Measurements from ENCODE around the gene SEC14L1. TPM values are rescaled to one million over a fixed set of nuclear protein-coding genes. Genes with fewer than 3 reads are reported as not detected.

Gene SEC14L1
- total and polyA plus RNA-seq, 2 donors from 2014 or later = 49.2 to 157 TPM

DNA sequence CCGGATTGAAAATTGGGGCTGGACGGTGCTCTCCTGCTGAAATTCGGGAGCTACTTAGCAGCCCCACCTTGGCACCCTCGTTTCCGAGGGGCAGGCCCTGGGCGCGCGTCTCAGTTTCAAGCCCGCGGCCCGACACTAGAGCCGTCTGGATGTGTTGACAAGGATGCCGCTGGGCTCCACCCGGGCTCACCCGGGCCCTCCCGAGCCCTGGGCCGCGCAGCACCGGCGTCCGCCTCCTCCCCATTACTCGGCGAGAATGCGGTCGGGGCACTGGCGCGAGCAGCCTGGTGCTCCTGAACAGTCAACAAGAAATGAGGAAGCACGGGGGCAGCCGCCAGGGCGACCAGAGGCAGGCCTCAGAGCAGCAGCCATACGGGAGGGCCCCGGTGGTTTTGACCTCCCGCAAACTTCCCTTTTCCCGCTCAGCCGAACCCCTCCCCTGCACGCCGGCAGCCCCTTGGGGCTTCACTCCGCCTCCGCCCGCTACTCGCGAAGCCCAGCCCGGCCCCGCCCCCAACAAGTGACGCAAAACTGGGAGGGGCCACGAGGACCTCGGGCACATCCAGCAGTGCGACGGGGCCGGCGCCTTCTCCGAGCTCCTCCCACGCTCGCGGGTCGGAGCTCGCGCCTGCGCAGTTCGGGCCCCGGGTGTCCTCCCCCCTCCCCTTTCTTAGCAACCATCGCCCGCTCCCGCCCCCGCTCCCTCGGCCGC lies 447 bp upstream of the SEC14L1 start:
- H3K9me3 ChIP-seq (ENCODE audit: control insufficient read depth in 2 of 3, insufficient read depth in 1 of 3, low read length in 3 of 3) = no peaks in the 10 kb centered on the region
- H3K9ac ChIP-seq (ENCODE audit: low read length in 3 of 3) = peak overlapping the region in 2 of 3 donors; percentile 30 to 91
- H3K4me3 ChIP-seq (ENCODE audit: low read length in 3 of 3) = peak overlapping the region; percentile 8 to 64 (median 26)
- H3K27ac ChIP-seq (ENCODE audit: low read depth in 2 of 2, low read length in 2 of 2) = peak overlapping the region; percentile 92 to 96
- TF ChIP-seq, protein P1, sequence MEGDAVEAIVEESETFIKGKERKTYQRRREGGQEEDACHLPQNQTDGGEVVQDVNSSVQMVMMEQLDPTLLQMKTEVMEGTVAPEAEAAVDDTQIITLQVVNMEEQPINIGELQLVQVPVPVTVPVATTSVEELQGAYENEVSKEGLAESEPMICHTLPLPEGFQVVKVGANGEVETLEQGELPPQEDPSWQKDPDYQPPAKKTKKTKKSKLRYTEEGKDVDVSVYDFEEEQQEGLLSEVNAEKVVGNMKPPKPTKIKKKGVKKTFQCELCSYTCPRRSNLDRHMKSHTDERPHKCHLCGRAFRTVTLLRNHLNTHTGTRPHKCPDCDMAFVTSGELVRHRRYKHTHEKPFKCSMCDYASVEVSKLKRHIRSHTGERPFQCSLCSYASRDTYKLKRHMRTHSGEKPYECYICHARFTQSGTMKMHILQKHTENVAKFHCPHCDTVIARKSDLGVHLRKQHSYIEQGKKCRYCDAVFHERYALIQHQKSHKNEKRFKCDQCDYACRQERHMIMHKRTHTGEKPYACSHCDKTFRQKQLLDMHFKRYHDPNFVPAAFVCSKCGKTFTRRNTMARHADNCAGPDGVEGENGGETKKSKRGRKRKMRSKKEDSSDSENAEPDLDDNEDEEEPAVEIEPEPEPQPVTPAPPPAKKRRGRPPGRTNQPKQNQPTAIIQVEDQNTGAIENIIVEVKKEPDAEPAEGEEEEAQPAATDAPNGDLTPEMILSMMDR (IDR thresholded peaks at IDR 0.05; ENCODE audit: borderline replicate concordance, extremely low read depth, insufficient read depth) = no peak
- no peak for FAIRE-seq
- H3K27me3 ChIP-seq (ENCODE audit: control insufficient read depth, insufficient read depth, low read length) = no peaks in the 10 kb centered on the region
- DNase-seq = peak; percentile 99 to 100 (median 100)
- intact Hi-C loops (cut with DNase I) = no loop called here
- peaks cover 3 to 14% (median 7%) of the 10 kb centered on the region in 3 donors for H3K36me3 ChIP-seq (ENCODE audit: control insufficient read depth in 2 of 3, insufficient read depth in 3 of 3, low read length in 3 of 3)
- peaks cover 4 to 10% (median 9%) of the 10 kb centered on the region in 3 donors for H3K4me1 ChIP-seq (ENCODE audit: control insufficient read depth in 2 of 3, insufficient read depth in 2 of 3, low read depth in 1 of 3, low read length in 3 of 3)

DNA sequence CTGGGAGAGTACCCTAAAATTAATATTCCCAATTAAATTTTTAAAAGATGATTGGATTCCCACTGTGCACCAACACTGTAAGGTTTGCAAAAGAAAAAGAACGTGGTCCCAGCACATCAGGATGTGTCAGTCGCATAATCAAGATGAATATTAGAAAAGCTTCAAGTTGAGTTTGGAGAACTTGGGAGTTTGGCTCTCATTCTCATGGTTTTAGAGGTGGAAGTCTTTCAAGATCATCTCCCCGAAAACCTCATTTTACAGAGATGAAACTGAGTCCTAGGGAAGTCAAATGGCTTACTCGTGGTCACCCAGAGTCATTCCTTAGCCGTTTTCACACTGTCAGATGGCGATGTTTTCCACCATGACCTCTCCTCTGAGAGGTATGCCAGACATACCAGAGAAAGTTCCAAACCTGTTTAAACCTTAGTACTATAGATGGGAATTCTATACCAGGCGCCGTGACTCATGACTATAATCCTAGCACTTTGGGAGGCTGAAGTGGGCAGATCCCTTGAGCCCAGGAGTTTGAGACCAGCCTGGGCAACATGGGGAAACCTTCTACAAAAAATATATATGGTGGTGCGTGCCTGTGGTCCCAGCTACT lies 1.2 kb downstream of the SEC14L1 start:
- Histone ChIP-seq H3K4me3 (ENCODE audit: low read length in 3 of 3) (peak overlapping the region; percentile 78 to 95 (median 92)), H3K27me3 (ENCODE audit: control insufficient read depth, insufficient read depth, low read length) (no peaks in the 10 kb centered on the region), H3K9ac (ENCODE audit: low read length in 3 of 3) (peak overlapping the region; percentile 66 to 97 (median 74)), H3K9me3 (ENCODE audit: control insufficient read depth in 2 of 3, insufficient read depth in 1 of 3, low read length in 3 of 3) (no peaks in the 10 kb centered on the region), H3K36me3 (ENCODE audit: control insufficient read depth in 2 of 3, insufficient read depth in 3 of 3, low read length in 3 of 3) (peaks cover 3 to 15% (median 7%) of the 10 kb centered on the region in 3 donors), H3K27ac (ENCODE audit: low read depth in 2 of 2, low read length in 2 of 2) (peak overlapping the region; percentile 92 to 93), H3K4me1 (ENCODE audit: control insufficient read depth in 2 of 3, insufficient read depth in 2 of 3, low read depth in 1 of 3, low read length in 3 of 3) (peaks cover 15 to 19% (median 17%) of the 10 kb centered on the region in 3 donors)
- TF ChIP-seq, protein P1 (IDR thresholded peaks at IDR 0.05; ENCODE audit: borderline replicate concordance, extremely low read depth, insufficient read depth) = no peak
- intact Hi-C loops (cut with DNase I) = no loop called here
- no peak for DNase-seq
- FAIRE-seq = no peak

DNA sequence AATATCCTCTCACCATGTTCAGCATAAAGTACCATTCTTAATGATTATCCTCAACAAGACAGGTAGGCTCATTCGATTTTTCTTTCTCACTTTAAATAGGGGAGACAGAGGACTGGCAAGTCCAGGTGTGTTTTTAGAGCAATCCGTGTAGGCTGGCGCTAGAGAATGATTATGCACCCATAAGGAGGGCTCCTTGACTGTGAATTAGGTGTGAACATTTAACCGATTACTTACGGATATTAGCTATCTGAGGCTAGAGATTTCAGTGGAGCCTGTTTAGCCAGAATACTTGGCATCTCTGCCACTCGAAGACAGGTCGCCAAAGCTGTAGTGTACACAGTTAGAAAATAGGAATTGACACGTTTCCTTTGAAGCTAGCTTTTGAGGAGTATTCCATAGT lies 1.9 kb downstream of the SEC14L1 start:
- Histone ChIP-seq H3K27me3 (ENCODE audit: control insufficient read depth, insufficient read depth, low read length) (no peaks in the 10 kb centered on the region), H3K9me3 (ENCODE audit: control insufficient read depth in 2 of 3, insufficient read depth in 1 of 3, low read length in 3 of 3) (no peaks in the 10 kb centered on the region), H3K27ac (ENCODE audit: low read depth in 2 of 2, low read length in 2 of 2) (peak overlapping the region; percentile 92 to 93), H3K36me3 (ENCODE audit: control insufficient read depth in 2 of 3, insufficient read depth in 3 of 3, low read length in 3 of 3) (peaks cover 3 to 15% (median 7%) of the 10 kb centered on the region in 3 donors), H3K4me1 (ENCODE audit: control insufficient read depth in 2 of 3, insufficient read depth in 2 of 3, low read depth in 1 of 3, low read length in 3 of 3) (peaks cover 15 to 24% (median 22%) of the 10 kb centered on the region in 3 donors), H3K9ac (ENCODE audit: low read length in 3 of 3) (peak overlapping the region in 2 of 3 donors; percentile 26 to 74), H3K4me3 (ENCODE audit: low read length in 3 of 3) (peak overlapping the region in 2 of 3 donors; percentile 92 to 95)
- TF ChIP-seq, protein P1 (IDR thresholded peaks at IDR 0.05; ENCODE audit: borderline replicate concordance, extremely low read depth, insufficient read depth) = no peak
- FAIRE-seq (no peak), DNase-seq (no peak)
- intact Hi-C loops (cut with DNase I) = no loop called here

Data from kidney (tissue), 14 donors.